NCI-H2171 (cell line): ENCODE data around the gene BCLAF1.
"Not testable (repeated sequence)": the region's sequence is repeated elsewhere in the genome, so short reads cannot be mapped to it uniquely, and the experiment has no call there.

Experiments
- DNase-seq: peaks from one replicate; lab custom pipeline; 2025; lab: John Stamatoyannopoulos, UW

The BCLAF1 gene

GRCh38 chr6:136249811-136250685 lies 39.6 kb downstream of the BCLAF1 start, which contains the start of gene MTFR2:
Gene MTFR2 (minus strand): TSS chr6:136250311. CDS start chr6:136249099, 1,212 bp downstream.
- peak; percentile 95 for DNase-seq

GRCh38 chr6:136249336-136249735 lies 40.3 kb downstream of the BCLAF1 start:
- DNase-seq = no peak

- no peak for DNase-seq
Measured at GRCh38 chr6:136244061-136244616, 45.5 kb downstream of the BCLAF1 start.

GRCh38 chr6:136236466-136237293 lies 53.0 kb downstream of the BCLAF1 start:
- no peak for DNase-seq

GRCh38 chr6:136235233-136235564 lies 54.4 kb downstream of the BCLAF1 start:
- no peak for DNase-seq

GRCh38 chr6:136232701-136233100 lies 56.9 kb downstream of the BCLAF1 start:
- DNase-seq = no peak

GRCh38 chr6:136230219-136230853 lies 59.3 kb downstream of the BCLAF1 start:
- no peak for DNase-seq

GRCh38 chr6:136228814-136229213 lies 60.8 kb downstream of the BCLAF1 start:
- no peak for DNase-seq

GRCh38 chr6:136226674-136227377 lies 62.8 kb downstream of the BCLAF1 start:
- DNase-seq = no peak

GRCh38 chr6:136226027-136226673 lies 63.5 kb downstream of the BCLAF1 start:
- no peak for DNase-seq

- DNase-seq = no peak
Measured at GRCh38 chr6:136225496-136225895, 64.2 kb downstream of the BCLAF1 start.

GRCh38 chr6:136224974-136225373 lies 64.7 kb downstream of the BCLAF1 start:
- DNase-seq = not testable (repeated sequence)

- DNase-seq = no peak
Measured at GRCh38 chr6:136216503-136217401, 72.9 kb downstream of the BCLAF1 start.

GRCh38 chr6:136213853-136214252 lies 75.8 kb downstream of the BCLAF1 start:
- no peak for DNase-seq

- no peak for DNase-seq
Measured at GRCh38 chr6:136213012-136213539, 76.6 kb downstream of the BCLAF1 start.

GRCh38 chr6:136212608-136213007 lies 77.0 kb downstream of the BCLAF1 start:
- no peak for DNase-seq

GRCh38 chr6:136210398-136211165 lies 79.1 kb downstream of the BCLAF1 start:
- DNase-seq = no peak

GRCh38 chr6:136209496-136209895 lies 80.2 kb downstream of the BCLAF1 start:
- no peak for DNase-seq

- DNase-seq = no peak
Measured at GRCh38 chr6:136208783-136209182, 80.9 kb downstream of the BCLAF1 start.
